ENCODE results near the gene C9orf50. TPM values are rescaled to one million over a fixed set of nuclear protein-coding genes. Genes with fewer than 3 reads are reported as not detected.

Gene C9orf50
- polyA plus RNA-seq, 2 donors = 0.05 TPM; not detected in 1

DNA sequence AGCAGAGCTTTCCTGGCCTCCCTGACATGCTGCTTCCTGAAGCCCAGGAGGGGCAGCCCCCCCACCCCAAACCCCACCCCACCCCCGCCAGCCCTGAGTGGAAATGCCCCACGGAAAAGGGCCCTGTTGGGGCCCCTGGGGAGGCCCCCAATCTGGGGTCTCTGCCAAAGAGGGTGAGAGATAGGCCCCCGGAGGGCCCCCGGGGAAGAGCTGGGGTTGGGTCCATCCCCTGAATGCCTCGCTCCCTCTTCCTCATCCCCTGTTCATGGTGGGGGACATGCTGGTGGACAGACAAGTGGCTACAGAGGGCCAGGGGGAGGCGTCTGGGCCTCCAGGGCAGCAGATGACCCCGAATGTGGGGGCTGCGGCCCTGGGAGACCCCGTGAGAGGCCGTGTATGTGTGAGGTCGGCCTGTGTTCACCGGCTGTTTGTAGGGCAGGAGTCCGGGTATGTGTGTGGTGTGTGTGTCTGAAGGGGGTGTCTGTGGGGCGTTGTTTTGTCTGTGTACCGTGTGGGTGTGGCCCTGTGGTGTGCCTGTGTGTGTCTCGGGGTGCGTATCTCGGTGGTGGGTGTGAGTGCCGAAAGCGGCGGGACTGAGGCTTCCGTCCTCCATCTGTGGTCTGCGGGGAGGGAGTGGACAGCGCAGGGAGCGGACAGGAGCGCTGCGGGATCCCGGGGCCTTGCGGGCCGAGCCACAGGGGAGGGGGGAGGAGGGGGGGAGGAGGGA, 11.3 kb downstream of the C9orf50 start:
- Histone ChIP-seq H3K27ac (ENCODE audit: low read depth in 2 of 2, low read length in 1 of 2) (peak overlapping the region; percentile 88 to 89), H3K27me3 (ENCODE audit: control insufficient read depth in 1 of 2, insufficient read depth in 2 of 2, low read length in 2 of 2) (no peaks in the 10 kb centered on the region), H3K4me3 (ENCODE audit: low read depth in 1 of 2, low read length in 2 of 2) (peak overlapping the region; percentile 12 to 45), H3K4me1 (ENCODE audit: control insufficient read depth in 2 of 2, insufficient read depth in 2 of 2, low read length in 1 of 2) (peaks cover 3 to 24% of the 10 kb centered on the region in 2 donors), H3K9me3 (ENCODE audit: control insufficient read depth in 2 of 2, insufficient read depth in 1 of 2, low read depth in 1 of 2, low read length in 1 of 2) (no peaks in the 10 kb centered on the region), H3K36me3 (ENCODE audit: control insufficient read depth in 2 of 2, insufficient read depth in 2 of 2, low read length in 1 of 2) (no peaks in the 10 kb centered on the region)
- WGBS, 2 donors = 12 to 19% methylated on average over 21 to 29 of the region's 30 CpGs

DNA sequence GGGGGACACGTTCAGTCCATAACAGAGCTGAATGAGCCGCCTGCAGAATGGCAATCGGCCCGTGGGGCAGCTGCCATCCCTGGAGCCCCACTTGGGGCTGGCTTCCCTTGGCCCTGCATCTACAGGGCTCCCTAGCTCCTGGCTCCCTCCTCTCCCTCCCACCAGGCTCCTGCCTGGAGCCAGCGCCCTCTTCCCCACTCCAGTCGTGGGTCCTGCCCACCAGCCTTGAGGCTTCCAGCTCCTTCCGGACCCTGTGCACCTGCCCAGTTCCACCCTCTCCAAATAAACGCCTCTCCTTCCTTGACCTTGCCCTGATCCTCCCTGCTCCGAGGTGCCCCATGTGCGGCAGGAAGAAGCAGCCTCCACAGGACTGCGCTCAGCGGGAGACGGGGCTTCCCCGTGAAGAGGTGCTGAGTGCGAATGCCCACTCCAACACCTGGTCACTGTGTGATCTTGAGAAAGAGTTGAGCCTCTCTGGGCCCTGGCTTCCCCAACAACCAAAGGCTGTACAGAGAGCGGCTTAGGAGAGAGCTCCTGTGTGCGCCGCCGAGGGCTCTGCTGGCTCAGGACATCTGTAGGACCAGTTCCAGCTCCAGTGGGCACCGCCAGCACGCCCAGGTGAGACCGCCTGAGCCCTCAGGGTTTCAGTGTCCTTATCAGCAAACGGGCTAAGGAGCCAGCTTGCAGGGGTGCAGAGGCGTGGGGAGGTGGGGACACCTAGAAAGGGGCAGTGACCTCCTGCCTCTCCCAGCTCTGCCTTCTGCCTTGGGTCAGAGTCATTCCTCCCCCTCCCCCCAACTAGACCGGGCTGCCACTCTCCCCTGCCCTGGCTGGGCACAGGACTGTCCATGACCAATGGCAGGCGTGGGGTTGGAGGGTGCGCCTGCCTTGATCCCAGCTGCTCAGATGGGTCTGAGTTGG, 12.1 kb downstream of the C9orf50 start:
- H3K4me1 ChIP-seq (ENCODE audit: control insufficient read depth in 2 of 2, insufficient read depth in 2 of 2, low read length in 1 of 2) = peaks cover 3 to 24% of the 10 kb centered on the region in 2 donors
- H3K27me3 ChIP-seq (ENCODE audit: control insufficient read depth in 1 of 2, insufficient read depth in 2 of 2, low read length in 2 of 2) = no peaks in the 10 kb centered on the region
- 79 to 80% methylated on average over 27 of the region's 27 CpGs for WGBS, 2 donors
- no peaks in the 10 kb centered on the region for H3K9me3 ChIP-seq (ENCODE audit: control insufficient read depth in 2 of 2, insufficient read depth in 1 of 2, low read depth in 1 of 2, low read length in 1 of 2)
- no peak overlapping the region for H3K4me3 ChIP-seq (ENCODE audit: low read depth in 1 of 2, low read length in 2 of 2)
- peak overlapping the region; percentile 88 to 89 for H3K27ac ChIP-seq (ENCODE audit: low read depth in 2 of 2, low read length in 1 of 2)
- no peaks in the 10 kb centered on the region for H3K36me3 ChIP-seq (ENCODE audit: control insufficient read depth in 2 of 2, insufficient read depth in 2 of 2, low read length in 1 of 2)

DNA sequence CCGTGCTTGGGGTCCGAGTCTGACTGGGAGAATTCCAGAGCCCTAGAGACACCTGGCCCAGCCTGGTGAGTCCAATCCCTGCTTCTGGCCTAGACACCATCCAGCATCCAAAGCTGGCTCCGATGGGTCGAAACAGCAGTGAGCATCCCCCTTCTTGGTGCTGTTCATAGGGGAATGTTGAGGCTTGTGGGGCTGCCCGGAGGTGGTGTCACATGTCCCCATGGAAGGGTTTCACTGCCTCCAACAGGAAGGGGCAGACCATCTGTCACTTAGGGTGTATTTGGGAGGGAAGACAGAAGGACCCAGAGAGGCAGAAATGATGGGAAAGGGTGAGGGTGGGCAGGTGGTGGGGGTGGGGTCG, 13.9 kb downstream of the C9orf50 start:
- Histone ChIP-seq H3K27ac (ENCODE audit: low read depth in 2 of 2, low read length in 1 of 2) (peak overlapping the region; percentile 88 to 90), H3K9me3 (ENCODE audit: control insufficient read depth in 2 of 2, insufficient read depth in 1 of 2, low read depth in 1 of 2, low read length in 1 of 2) (no peaks in the 10 kb centered on the region), H3K4me3 (ENCODE audit: low read depth in 1 of 2, low read length in 2 of 2) (no peak overlapping the region), H3K4me1 (ENCODE audit: control insufficient read depth in 2 of 2, insufficient read depth in 2 of 2, low read length in 1 of 2) (peaks cover 3 to 24% of the 10 kb centered on the region in 2 donors), H3K36me3 (ENCODE audit: control insufficient read depth in 2 of 2, insufficient read depth in 2 of 2, low read length in 1 of 2) (no peaks in the 10 kb centered on the region), H3K27me3 (ENCODE audit: control insufficient read depth in 1 of 2, insufficient read depth in 2 of 2, low read length in 2 of 2) (no peaks in the 10 kb centered on the region)
- WGBS, 2 donors = 71 to 72% methylated on average over 6 of the region's 6 CpGs

DNA sequence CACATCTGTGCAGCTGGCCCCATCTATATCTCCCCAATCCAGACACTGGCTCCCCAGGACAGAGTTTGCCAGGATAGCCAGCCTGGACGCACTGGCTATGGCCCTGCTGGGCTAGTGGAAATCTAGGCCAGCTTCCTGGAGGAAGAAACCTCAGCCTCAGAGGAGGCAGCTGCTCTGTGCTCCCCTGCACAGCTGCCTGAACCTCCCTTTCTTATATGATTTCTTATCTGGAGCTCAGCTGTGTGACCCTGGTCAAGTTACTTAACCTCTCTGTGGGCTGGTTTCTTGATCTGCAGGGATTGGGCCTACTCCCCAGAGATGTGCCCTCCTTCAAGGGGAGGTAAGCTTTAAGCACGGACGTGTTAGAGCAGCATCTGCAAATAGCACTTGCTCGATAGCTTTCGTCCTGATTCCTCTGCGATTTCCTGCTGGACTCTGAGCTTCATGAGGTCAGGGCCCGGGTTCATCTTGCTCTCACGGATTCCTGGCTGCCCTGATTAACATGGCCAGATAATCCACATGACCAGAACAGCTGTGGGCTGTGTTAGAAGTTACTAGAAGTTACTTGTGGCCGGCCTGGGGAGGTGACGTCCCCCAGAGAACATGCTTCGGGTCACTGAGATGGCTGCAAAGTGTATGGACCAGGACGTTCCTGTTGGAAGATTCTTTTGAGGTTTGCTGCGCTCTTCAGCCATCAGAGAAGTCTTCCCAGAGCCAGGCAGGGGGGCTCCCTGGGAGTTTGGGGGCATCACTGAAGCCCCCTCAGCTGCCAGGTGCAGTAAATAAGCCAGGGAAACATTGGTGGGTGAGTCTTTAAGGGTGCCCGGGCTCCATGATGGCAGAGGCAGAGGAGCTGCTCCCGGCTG, 14.5 kb downstream of the C9orf50 start:
- H3K4me3 ChIP-seq (ENCODE audit: low read depth in 1 of 2, low read length in 2 of 2) = no peak overlapping the region
- no peaks in the 10 kb centered on the region for H3K9me3 ChIP-seq (ENCODE audit: control insufficient read depth in 2 of 2, insufficient read depth in 1 of 2, low read depth in 1 of 2, low read length in 1 of 2)
- H3K27ac ChIP-seq (ENCODE audit: low read depth in 2 of 2, low read length in 1 of 2) = peak overlapping the region; percentile 88 to 90
- H3K27me3 ChIP-seq (ENCODE audit: control insufficient read depth in 1 of 2, insufficient read depth in 2 of 2, low read length in 2 of 2) = no peaks in the 10 kb centered on the region
- peaks cover 3 to 24% of the 10 kb centered on the region in 2 donors for H3K4me1 ChIP-seq (ENCODE audit: control insufficient read depth in 2 of 2, insufficient read depth in 2 of 2, low read length in 1 of 2)
- WGBS, 2 donors = 69 to 72% methylated on average over 15 of the region's 15 CpGs
- H3K36me3 ChIP-seq (ENCODE audit: control insufficient read depth in 2 of 2, insufficient read depth in 2 of 2, low read length in 1 of 2) = no peaks in the 10 kb centered on the region

DNA sequence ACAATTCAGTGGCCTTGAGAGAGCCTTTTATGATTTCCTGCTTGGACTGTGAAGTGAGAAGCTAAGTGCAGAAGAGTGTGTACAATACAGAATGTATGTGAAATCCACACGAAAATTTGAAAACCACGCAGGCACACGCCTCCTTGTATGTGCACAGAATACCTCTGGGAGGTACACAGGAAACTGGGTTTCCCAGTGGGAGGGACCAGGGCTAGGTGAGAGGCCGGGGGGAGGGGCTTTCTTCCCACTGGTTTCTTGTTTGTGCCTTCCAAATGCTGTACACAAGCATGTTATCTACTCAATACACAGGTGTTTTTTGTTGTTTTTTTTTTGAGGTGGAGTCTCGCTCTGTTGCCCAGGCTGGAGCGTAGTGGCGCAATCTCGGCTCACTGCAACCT, 16.1 kb downstream of the C9orf50 start:
- Histone ChIP-seq H3K4me1 (ENCODE audit: control insufficient read depth in 2 of 2, insufficient read depth in 2 of 2, low read length in 1 of 2) (peaks cover 3 to 15% of the 10 kb centered on the region in 2 donors), H3K27ac (ENCODE audit: low read depth in 2 of 2, low read length in 1 of 2) (no peak overlapping the region), H3K9me3 (ENCODE audit: control insufficient read depth in 2 of 2, insufficient read depth in 1 of 2, low read depth in 1 of 2, low read length in 1 of 2) (no peaks in the 10 kb centered on the region), H3K4me3 (ENCODE audit: low read depth in 1 of 2, low read length in 2 of 2) (no peak overlapping the region), H3K27me3 (ENCODE audit: control insufficient read depth in 1 of 2, insufficient read depth in 2 of 2, low read length in 2 of 2) (no peaks in the 10 kb centered on the region), H3K36me3 (ENCODE audit: control insufficient read depth in 2 of 2, insufficient read depth in 2 of 2, low read length in 1 of 2) (no peaks in the 10 kb centered on the region)
- 54 to 61% methylated on average over 8 of the region's 8 CpGs for WGBS, 2 donors

DNA sequence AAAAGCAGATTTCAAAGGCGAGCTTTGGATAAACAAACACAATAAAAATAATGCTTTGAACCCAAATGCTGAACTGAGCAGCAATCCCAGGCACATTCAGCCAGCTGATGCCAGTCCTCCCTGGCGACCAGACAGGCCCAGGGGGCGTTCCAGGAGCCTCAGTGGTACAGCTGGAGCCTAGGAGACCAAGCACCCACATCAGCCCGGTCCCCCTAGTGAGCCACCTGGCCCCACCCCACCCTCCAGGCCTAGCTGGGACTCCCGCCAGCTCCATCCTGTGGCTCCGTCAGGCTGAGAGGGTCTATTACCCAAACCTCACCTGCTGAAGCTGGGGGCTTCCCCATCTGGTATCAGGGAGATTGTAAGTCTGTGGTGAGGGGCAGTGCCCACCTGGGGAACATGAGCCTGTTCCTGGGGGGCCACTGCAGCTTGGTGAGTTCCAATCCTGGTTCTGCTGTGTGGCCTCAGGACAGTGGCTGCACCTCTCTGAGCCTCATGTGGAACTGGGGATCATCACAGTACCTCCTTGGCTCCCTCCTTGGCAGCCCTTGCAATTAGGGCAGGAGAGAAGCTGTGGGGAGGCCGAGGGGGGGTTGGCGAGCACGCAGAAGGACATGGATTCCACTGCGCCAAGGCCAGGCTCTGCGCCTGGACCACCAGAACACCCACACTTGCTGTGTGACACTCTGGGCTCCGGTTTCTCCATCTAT, 16.7 kb downstream of the C9orf50 start:
- no peak overlapping the region for H3K4me3 ChIP-seq (ENCODE audit: low read depth in 1 of 2, low read length in 2 of 2)
- no peaks in the 10 kb centered on the region for H3K9me3 ChIP-seq (ENCODE audit: control insufficient read depth in 2 of 2, insufficient read depth in 1 of 2, low read depth in 1 of 2, low read length in 1 of 2)
- H3K27ac ChIP-seq (ENCODE audit: low read depth in 2 of 2, low read length in 1 of 2) = no peak overlapping the region
- H3K4me1 ChIP-seq (ENCODE audit: control insufficient read depth in 2 of 2, insufficient read depth in 2 of 2, low read length in 1 of 2) = peaks cover 3 to 13% of the 10 kb centered on the region in 2 donors
- H3K36me3 ChIP-seq (ENCODE audit: control insufficient read depth in 2 of 2, insufficient read depth in 2 of 2, low read length in 1 of 2) = no peaks in the 10 kb centered on the region
- H3K27me3 ChIP-seq (ENCODE audit: control insufficient read depth in 1 of 2, insufficient read depth in 2 of 2, low read length in 2 of 2) = no peaks in the 10 kb centered on the region
- WGBS, 2 donors = 71 to 74% methylated on average over 12 of the region's 12 CpGs

DNA sequence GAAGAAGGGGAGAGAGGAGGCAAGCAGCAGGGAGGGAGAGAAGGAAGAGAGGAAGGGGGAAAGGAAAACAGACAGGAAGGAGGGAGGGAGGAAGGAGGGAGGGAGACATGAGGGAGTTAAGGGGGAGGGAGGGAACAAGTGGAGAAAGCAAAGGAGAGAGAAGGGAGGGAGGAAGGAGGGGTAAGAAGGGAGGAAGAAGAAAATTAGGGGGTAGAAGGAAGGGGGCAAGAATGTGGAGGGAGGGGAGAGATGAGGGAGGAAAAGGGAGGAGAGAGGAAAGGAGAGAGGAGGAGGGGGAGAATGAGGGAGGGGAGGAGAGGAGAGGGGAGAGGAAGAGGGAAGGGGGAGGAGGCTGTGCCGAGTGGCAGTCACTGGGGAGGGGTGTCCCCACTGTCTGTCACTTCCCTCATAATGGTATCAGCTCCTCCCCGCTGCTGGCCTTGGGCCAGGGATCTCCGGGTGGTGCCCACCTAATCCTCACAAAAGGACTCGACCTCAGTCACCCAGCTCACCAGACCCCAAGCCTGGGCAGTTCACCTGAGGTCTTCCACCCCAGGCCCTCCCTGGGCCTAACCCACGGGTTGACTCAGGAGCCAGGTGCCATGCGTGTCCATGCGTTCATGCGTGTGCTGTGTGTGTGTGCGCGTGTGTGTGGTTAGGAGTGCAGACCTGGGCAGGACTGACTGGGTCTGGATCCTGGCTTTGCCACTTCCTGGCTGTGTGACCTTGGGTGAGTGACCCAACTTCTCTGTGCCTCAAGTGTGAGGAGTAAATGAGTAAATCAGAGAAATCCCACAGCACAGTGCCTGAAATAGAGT, 18.1 kb downstream of the C9orf50 start:
- no peaks in the 10 kb centered on the region for H3K27me3 ChIP-seq (ENCODE audit: control insufficient read depth in 1 of 2, insufficient read depth in 2 of 2, low read length in 2 of 2)
- H3K4me1 ChIP-seq (ENCODE audit: control insufficient read depth in 2 of 2, insufficient read depth in 2 of 2, low read length in 1 of 2) = peaks cover 0 to 11% of the 10 kb centered on the region in 2 donors
- no peaks in the 10 kb centered on the region for H3K9me3 ChIP-seq (ENCODE audit: control insufficient read depth in 2 of 2, insufficient read depth in 1 of 2, low read depth in 1 of 2, low read length in 1 of 2)
- 61 to 63% methylated on average over 9 to 10 of the region's 10 CpGs for WGBS, 2 donors
- H3K4me3 ChIP-seq (ENCODE audit: low read depth in 1 of 2, low read length in 2 of 2) = no peak overlapping the region
- H3K36me3 ChIP-seq (ENCODE audit: control insufficient read depth in 2 of 2, insufficient read depth in 2 of 2, low read length in 1 of 2) = no peaks in the 10 kb centered on the region
- no peak overlapping the region for H3K27ac ChIP-seq (ENCODE audit: low read depth in 2 of 2, low read length in 1 of 2)

DNA sequence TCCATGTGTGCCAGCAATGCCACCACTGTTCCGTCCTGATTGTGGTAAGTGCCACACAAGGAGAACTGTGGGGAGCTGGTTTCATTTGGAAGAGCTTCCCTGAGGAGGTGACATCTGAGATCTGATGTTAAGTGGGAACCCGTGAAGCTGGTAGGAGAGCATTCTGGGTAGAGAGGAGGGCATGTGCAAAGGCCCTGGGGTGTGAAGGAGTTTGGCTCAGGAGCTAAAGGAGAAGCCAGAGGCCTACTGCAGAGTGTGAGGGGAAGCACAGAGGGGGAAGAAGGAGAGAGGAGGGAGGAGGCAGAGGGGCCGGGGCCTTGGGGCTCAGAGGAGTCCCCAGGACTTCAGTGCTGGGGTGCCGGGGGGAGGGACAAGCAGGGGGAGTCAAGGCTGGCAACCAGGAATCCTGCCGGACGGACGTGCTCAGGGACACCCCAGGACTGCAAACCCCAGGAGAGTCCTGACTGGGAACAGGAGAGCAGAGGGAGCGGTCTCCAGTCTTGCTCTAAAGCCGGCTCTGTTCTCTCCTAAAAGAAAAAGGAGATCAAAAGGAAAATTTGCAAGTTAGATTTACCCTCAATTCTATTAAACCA, 19.7 kb downstream of the C9orf50 start:
- no peak overlapping the region for H3K4me3 ChIP-seq (ENCODE audit: low read depth in 1 of 2, low read length in 2 of 2)
- peaks cover 0 to 7% of the 10 kb centered on the region in 2 donors for H3K4me1 ChIP-seq (ENCODE audit: control insufficient read depth in 2 of 2, insufficient read depth in 2 of 2, low read length in 1 of 2)
- WGBS, 2 donors = 80 to 81% methylated on average over 9 of the region's 9 CpGs
- no peak overlapping the region for H3K27ac ChIP-seq (ENCODE audit: low read depth in 2 of 2, low read length in 1 of 2)
- H3K36me3 ChIP-seq (ENCODE audit: control insufficient read depth in 2 of 2, insufficient read depth in 2 of 2, low read length in 1 of 2) = no peaks in the 10 kb centered on the region
- H3K9me3 ChIP-seq (ENCODE audit: control insufficient read depth in 2 of 2, insufficient read depth in 1 of 2, low read depth in 1 of 2, low read length in 1 of 2) = no peaks in the 10 kb centered on the region
- H3K27me3 ChIP-seq (ENCODE audit: control insufficient read depth in 1 of 2, insufficient read depth in 2 of 2, low read length in 2 of 2) = no peaks in the 10 kb centered on the region

All from esophagus (tissue), 2 donors.